HL-60/S4 (cell line): ENCODE data around the gene MGAT3.

Experiments used
- in situ Hi-C: fragments of 300-500 bp; cut with MboI; formaldehyde crosslinking; loops from 2 replicates; pipeline ENCODE4 v1.14.3; 2022; ENCODE audit warnings: low sequenced_read_pairs

The MGAT3 gene

DNA sequence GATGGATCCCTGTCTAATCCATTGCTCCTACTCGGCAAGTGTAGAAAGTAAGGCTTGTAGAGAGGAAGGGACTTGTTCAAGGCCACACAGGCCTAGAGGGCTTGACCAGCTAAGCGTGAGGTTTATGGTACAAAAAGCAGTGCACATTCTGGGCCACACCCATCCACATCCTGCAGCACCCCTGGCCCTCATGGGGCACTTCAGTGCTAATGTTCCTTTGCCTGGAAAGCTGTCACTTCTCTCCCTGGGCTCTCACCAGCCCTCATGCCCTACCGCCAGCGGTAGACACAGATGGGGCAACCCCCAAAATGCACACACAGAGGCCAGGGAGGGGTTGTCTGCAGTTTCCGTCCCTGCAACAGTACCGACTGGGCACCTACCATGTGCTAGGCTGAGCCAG is 7.1 kb upstream of the MGAT3 start:
- in situ Hi-C loops = no loop called here

DNA sequence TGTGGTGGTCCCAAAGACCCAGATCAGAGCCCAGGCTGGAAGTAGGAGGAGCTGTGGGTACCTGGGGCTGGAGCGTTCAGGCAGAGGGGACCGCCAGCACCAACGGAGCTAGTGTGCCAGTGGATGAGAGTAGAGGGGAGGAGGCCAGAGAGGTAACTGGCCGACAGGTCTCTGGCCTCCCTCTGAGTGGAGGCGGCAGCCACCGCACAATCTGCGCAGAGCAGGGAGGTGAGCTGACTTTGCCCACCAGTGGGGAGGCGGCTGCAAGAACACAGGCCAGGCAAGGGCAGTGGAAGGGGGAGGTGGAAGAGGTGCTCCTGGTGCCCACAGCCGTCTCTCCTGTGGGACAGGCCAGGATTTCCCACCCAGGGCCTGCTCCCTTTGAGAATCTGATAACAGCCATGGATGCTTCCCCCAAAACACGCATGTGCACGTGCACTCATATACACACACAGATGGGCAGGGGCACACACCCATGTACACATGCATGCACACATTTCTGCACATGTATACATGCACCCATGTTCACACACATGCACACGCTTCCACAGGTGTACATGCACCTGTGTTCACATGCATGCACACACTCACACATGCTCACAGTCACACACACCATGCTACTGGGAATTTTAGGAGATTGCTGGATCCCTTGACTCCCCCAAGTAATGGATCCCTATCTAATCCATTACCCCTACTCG is 6.4 kb upstream of the MGAT3 start:
- in situ Hi-C loops = no loop called here

DNA sequence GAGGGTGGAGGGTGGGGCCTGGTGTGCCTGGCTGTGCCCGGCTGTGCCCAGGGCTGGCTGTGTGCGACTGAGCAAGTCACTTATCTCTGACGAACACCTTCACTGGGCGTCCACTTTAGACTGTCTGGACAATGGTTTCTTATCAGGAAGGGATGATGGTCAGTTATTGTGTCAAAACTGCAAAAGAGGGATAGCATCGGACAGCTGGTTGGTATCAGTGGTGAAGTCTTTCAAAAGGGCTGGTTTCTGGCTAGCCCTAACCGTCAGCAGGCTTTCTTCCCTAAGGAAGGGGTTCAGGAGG is 4.1 kb upstream of the MGAT3 start:
- in situ Hi-C loops = no loop called here

DNA sequence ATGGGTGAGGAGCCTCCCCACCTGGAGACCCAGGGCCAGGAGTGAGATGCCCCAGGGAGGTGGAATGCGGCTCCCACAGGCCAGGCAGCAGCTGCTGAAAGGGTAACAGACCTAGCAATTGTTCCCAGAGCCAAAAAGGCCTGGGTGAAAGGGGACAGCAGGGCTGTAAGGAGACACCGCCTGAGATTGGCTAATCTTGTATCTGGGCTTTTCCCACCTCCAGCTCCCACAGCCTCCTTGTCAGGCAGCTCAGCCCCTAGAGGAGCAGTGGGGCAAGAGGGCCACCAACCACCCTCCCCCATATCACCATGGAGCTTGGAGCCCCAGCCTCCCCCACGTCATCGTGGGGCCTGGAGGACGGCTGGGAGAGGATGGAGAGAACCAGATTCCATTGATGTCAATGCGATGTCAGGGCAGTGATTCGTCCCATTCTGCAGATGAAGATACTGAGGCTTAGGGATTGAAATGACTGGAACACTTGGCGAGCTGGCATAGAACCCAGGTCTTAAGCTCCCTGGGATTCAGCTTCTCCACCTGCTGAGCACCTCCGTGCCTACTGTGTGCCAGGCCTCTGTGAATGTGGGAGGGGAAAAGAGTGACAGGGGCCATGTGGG is 2.9 kb upstream of the MGAT3 start:
- in situ Hi-C loops = no loop called here

DNA sequence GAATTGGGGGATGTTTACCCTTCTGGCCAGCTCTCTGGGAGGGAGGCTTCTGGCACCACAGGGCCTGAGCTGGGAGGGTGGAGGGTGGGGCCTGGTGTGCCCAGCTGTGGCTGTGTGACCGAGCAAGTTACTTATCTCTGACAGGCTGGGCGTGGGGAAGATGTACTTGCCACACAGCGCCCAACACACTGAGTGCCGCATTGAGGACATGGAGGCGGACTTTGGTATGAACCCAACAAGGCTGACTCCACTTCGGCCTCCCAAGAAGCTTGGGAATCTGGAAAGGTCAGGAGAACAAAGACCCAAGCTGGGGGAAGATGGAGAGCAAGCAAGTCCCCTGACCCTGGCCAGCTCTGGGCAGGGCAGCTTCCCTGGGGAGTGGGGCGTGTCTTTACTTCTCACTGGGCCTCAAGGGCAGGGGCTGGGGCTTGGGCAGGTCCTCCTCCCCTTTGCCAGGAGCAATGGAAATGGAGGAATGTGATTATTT is 2.4 kb upstream of the MGAT3 start:
- in situ Hi-C loops = no loop called here

DNA sequence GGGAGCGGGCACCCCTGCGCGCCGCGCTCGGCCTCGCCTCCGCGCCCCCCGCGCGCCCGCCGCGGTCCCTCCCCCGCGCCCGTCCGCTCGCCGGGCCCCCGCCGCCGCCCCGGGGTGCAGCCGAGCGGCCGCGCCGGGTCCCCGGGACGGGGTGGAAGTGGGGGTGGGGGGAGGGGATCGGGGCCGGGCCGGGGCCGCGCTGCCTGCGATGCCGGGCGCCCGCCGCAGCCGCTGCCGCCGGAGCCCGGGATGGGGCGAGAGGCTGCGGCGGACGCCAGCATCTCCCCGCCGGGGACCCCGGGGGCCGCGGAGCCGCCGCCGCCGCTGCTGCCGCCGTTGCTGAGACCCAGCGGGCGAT is 365 bp downstream of the MGAT3 start:
- in situ Hi-C loops = no loop called here

DNA sequence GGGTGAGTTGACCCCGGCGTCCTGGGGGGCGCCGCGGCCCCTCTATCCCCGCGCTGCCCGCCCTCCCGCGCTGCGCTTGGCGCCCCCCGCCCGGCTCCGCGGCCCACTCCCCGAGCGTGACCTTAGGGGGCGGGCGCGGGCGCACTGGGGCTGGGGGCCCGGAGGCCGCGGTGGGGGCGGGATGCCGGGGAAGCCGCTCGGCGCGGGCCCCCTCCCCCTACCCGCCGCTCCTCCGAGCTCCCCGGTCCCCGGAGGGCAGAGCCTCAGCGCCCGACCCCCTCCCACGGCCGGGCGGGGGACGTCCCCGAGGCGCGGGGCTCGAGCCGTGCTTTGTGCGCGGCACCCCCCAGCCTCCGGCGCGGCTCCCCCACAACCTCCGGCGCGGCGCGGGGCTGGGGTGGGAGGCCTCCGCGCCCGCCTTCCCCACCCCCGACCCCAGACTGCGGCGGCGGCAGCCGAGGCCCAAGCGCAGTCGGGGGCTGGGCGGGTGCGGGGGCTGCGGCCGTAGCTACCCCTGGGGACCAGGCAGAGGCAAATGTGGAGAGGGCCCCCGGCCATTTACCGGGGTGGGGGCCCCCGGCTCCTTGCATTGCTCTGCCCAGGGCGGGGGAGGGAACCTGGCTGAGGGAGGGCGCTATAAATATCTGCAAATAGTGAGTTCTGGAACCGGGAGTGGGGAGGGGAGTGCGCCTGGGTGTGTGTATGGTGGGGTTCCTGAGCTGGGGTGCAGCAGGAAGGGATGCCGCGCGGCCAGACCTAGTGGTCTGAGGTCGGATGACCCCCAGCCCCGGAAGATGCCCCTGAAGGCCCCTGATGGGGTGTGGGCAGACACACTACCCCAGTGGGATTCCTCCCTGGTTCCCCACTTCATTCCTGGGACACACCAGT is 988 bp downstream of the MGAT3 start:
- in situ Hi-C loops = no loop called here

DNA sequence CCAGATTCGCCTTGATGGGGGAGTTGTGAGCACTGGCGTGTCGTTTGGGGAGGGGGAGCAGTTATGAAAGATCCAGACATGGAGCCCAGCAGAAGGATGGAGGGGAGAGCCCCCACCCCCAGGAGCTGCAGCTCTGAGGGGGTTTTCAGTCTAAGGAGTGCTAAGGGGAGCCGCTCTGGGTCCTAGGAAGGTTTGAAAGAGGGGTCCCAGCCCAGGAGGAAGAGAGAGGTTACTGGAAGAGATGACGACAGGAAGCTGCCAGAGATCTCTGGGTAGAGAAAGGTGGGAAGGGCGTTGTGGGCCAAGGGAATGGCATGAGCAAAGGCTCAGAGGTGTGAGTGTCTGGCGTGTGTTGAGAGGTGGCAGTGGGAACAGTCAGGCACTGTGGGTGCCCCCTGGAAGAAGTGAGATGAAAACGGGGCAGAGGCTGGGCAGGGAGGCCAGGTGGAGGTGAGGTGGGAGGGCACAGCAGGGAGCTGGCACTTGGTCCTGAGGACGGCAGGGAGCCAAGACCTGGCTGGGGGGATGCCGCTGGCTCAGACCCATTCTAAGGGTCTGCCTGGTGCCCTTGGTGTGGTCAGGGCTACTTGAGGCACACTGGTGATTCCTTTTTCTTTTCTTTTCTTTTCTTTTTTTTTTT is 1.8 kb downstream of the MGAT3 start:
- in situ Hi-C loops = no loop called here

DNA sequence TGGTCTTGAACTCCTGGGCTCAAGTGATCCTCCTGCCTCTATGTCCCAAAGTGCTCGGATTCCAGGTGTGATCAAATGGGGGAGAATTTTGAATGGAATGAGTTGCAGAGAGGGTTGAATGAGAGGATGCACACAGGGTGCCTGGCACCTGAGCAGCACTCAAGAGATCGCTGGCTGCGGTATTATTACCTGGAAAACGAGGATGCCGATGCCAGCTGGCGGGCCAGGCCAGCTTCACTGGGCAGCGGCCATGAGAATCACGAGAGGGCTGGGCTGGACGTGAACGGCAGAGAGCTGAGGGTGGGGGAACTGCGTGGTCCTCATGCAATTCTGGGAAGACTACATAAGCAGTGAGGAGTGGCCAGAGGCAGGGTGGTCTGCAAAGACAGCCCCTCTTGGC is 2.9 kb downstream of the MGAT3 start:
- in situ Hi-C loops = no loop called here

DNA sequence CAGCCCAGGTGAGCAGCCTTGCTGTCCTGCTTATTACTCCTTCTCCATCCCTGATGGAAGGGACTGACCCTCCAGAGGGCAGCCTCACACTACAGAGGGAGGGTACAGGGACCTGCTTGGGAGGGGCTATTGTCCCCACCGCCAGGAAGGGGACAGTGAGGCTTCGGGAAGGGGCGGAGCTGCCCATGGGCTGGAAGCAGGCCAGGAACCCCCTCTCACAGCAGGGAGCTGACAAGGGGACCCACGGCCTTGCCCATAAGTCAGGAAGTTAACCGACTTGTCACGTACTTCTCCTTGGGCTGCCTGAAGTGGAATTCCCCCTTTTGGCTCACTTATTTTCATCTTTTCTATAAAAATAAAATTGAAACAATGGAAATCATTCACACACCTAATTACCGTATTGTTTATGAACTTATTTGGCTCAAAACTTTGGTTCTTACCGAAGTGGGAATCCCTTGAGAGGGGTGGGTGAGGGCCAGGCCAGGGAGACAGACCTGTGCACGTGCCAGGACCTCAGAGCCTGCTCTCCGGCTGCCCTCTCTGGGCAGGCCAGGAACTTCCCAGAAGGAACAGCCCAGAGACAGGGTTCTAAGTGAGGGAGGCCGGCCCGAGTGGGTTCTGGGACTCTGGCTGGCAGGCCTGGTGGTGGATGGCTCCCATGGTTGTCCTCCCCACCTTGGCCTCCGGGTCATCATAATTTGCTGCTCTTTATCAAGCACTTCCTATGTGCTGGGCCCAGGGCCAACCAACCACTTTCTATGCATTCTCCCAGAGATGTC is 5.8 kb downstream of the MGAT3 start:
- in situ Hi-C loops = no loop called here

DNA sequence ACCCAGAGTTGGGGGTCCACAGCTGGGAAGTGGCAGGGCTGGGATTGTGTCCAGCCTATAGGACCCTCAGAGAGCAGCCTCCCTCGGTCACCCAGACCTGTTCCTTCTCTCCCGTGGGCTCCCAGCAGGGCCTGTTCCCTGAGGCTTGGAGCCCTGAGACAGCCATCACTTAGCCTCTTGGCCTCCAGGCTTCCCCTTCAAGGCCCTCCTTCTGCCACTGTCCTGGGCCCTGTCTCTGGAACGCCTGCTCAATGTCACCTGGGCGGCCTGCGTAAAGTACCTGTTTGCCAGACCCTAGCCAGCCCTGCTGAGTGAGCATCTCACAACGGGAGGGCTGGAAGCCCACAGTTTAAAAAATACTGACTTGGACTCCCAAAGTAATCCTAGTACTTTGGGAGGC is 6.5 kb downstream of the MGAT3 start:
- in situ Hi-C loops = no loop called here

DNA sequence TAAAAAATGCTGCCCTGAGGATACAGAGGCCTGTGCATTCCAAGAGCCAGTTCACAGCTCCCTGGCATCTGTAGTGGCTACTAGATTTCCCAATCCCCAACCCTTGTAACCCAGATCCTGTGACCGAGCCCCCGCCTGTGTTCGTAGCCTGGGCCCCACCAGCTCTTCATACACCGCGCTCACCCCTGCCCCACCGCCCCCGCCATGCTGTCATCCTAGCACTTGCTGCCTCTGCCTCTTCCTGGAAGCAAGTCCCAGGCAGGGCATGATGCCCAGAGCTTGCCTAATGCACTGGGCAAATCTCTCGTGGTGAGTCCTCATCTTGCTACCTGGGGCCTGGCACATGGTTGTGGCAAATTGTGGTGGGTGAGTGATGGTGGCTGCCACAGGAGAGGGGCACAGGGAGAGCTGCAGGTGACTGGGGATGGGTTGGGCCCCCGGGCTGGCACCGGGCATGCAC is 7.1 kb downstream of the MGAT3 start:
- in situ Hi-C loops = no loop called here

DNA sequence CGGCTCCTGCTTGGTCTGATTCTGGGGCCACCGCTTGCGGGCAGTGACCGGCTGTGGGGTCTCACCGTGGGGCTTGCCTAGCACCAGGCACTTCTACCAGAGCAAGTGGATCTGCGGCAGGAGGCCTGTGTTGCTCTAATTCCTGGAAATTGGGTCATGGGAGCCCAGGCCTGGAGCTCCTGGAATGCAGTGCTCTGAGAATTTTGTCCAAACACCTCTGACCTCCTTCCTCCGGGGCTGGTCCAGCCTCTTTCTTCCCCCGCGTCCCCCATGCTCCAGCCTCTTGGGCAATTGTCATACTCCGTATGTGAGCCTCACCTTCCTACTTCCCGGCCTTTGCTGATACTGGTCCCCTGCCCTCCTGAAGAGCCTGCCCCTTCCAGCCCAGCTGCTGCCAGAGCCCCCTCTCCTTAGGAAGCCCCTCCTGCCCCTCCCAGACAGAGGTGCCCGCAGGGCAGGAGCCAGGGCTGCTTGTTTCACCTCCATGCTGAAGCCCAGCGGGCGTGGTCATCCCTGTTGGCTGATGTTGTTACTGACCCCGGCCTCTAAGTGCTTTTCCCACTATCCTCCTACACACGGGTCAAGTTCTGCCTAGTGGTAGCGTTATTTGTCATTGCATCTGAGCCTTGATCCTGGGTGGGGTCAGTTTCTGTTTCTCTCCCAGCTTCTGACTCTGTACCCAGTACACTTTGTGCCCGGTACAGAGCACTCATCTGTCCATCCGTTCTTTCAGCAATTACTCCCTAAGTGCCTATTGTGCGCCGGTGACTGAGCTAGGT is 9.6 kb downstream of the MGAT3 start:
- in situ Hi-C loops = no loop called here

DNA sequence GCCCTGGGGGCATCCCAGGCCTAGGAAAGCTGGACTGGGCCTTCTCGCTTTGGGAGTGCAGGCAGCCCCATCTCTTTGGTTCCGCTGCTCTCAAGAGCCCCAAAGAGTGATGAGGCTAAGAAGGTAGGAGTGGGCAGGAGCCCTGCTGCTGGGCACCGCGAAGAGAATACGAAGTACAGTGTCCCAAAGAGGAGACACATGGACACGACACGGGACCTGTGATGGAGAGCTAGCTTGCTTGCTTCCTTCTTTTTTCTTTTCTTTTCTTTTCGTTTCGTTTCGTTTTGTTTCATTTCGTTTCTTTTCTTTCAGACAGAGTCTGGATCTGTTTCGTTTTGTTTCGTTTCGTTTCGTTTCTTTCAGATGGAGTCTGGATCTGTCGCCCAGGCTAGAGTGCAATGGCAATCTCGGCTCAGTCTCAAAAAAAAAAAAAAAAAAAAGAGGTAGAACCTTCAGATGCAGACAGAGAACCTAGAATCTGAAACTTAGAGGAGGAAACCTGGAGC is 10.6 kb downstream of the MGAT3 start:
- in situ Hi-C loops = no loop called here

DNA sequence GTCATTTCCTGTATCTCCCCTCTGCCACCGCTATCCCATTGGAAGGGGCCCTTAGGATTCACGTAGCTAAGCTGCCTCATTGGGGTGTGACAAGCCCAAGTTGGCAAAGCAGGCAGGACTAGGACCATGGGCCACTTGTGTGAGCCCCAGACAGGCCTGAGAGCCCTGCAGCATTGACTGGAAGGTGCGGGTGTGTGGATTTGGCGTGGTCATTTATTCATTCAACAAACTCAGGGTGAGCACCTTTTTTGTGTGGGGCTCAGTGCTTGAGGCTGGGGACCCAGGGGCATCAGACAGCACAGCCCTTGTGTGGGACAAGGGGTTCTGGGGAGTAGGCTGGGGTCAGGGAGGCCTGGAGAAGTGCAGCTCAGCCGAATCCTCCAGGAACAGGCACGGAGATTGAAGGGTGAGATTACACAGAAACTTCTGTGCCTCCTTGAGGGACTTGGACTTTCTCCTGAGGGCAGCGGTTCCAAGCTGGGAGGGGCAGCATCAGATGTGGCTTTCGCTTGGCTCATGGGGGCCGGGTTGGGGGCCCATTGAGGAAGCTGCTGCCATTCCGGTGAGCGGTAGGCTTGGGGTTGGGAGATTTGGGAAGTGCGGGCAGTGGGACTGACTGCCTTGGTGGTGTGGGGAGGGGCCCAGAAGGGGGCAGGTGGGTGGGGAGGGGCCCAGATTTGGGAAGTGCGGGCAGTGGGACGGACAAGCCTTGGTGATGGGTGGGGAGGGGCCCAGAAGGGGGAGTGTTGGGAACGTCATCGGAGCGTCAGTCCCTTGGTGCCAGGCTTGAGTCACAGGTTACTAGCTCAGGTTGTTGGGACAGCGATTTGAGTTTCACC is 11.9 kb downstream of the MGAT3 start:
- in situ Hi-C loops = no loop called here

DNA sequence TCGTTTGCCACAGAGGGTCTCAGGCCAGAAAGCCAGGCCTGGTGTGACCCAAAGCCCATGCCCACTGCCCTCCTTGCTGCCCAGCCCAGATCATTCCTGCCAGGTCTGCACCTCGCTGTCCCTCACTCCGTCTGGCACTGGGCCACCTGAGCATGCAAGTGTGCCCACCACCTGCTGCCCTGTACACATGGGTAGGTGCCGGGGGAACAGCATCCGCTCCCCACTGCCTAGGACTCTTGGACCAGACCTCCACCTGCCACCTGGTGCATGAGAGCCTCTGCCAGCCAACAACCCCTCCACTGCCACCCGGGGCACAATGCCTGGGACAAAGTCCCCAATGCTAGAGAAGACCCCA is 12.5 kb downstream of the MGAT3 start:
- in situ Hi-C loops = no loop called here

DNA sequence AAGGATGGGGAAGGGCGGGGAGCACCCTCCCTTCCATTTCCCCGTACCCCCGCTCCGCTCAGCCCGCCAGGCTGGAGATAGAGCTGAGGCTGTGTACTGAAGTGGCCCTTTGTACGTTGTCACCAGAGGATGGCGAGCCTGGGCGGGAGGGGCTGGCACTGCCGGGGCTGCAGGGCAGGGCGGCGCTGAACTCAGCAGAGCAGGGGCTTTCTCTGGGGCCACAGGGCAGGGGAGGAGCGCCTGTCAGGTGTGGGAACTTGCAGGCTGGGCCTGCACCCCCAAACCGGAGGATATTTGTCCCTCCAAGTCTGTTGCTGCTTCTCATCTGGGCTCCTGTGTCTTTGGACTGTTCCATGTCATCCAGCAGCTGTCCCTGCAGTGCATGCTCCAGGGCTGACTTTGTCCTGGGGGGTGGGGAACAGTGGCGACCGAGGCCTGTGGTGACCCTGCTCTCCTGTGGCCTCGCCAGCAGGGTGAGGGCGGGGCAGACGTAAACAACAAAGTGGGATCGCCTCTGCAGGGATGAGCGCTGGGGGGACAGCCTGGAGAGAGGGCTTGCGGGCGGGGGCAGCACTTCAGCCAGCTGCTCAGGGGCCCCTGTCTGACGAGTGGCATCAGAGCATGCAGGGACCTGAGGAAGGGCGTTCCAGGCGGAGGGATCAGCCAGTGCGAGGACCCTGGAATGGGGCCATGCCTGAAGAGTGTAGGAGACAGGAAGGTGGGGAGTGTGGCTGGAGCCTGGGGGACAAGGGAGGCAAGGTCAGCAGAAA is 13.1 kb downstream of the MGAT3 start:
- in situ Hi-C loops = no loop called here
